Measurements from ENCODE around the gene PTGES3. TPM values are rescaled to one million over a fixed set of nuclear protein-coding genes. Genes with fewer than 3 reads are reported as not detected.
"Not testable (repeated sequence)": the region's sequence is repeated elsewhere in the genome, so short reads cannot be mapped to it uniquely, and the experiment has no call there.

The PTGES3 gene
- total RNA-seq, 1 donor: 96.7 TPM

- no peak overlapping the region for H3K4me3 ChIP-seq (ENCODE audit: low read depth, low read length)
- DNase-seq (ENCODE audit: low read depth): no peak
- no peak for TF ChIP-seq CTCF (IDR thresholded peaks at IDR 0.05; ENCODE audit: insufficient read depth, low read depth, low read length)
These were observed 26.4 kb upstream of the PTGES3 start for GRCh38 chr12:56714431-56714929.

DNA sequence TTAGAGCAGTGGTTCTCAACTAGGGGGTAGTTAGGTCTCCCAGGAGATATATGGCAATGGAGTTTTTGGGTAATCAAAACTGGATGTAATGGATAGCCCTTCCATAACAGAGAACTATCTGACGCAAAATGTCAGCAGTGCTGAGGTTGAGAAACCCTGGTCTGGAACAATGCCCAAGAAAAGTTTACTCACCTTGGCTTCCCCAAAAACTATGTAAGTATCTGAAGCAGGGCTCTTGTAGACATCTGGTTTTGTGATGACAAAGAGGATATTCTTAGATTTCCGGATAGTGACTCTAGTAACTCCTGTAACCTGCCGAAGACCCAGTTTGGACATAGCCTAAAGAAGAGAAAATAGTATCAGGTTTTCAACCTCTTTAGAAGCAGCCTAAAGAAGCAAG, 25.3 kb upstream of the PTGES3 start:
- no peak for TF ChIP-seq CTCF (IDR thresholded peaks at IDR 0.05; ENCODE audit: insufficient read depth, low read depth, low read length)
- H3K4me3 ChIP-seq (ENCODE audit: low read depth, low read length): no peak overlapping the region
- no peak for DNase-seq (ENCODE audit: low read depth)

- TF ChIP-seq CTCF (IDR thresholded peaks at IDR 0.05; ENCODE audit: insufficient read depth, low read depth, low read length): no peak
- no peak overlapping the region for H3K4me3 ChIP-seq (ENCODE audit: low read depth, low read length)
- no peak for DNase-seq (ENCODE audit: low read depth)
These were observed 21.8 kb upstream of the PTGES3 start for GRCh38 chr12:56709759-56710376.

- DNase-seq (ENCODE audit: low read depth); H3K4me3 ChIP-seq (ENCODE audit: low read depth, low read length): not testable (repeated sequence)
These were observed 16.4 kb upstream of the PTGES3 start for GRCh38 chr12:56704522-56704921.

DNA sequence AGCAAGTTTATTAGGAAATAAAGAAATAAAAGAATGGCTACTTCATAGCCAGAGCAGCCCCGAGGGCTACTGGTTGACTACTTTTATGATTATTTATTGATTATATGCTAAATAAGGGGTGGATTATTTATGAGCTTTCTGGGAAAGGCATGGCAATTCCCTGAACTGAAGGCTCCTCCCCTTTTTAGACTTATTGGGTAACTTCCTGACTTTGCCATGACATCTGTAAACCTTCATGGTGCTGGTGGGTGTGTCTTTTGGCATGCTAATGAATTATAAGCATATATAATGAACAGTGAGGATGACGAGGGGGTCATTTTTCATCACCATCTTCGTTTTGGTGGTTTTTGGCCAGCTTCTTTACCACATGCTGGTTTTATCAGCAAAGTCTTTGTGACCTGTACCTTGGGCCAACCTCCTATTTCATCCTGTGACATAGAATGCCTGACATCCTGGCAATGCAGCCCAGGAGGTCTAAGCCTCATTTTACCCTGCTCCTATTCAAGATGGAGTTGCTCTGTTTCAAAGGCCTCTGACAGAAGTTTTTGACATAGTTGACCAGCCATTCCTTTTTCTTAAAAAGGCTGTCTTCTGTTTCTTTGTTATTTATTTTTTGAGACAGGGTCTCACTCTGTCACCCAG, 11.1 kb upstream of the PTGES3 start:
- TF ChIP-seq CTCF (IDR thresholded peaks at IDR 0.05; ENCODE audit: insufficient read depth, low read depth, low read length): no peak
- H3K4me3 ChIP-seq (ENCODE audit: low read depth, low read length): no peak overlapping the region
- DNase-seq (ENCODE audit: low read depth): no peak

- no peak for DNase-seq (ENCODE audit: low read depth)
- no peak for TF ChIP-seq CTCF (IDR thresholded peaks at IDR 0.05; ENCODE audit: insufficient read depth, low read depth, low read length)
- no peak overlapping the region for H3K4me3 ChIP-seq (ENCODE audit: low read depth, low read length)
These were observed 7.4 kb upstream of the PTGES3 start for GRCh38 chr12:56695327-56696101.

DNA sequence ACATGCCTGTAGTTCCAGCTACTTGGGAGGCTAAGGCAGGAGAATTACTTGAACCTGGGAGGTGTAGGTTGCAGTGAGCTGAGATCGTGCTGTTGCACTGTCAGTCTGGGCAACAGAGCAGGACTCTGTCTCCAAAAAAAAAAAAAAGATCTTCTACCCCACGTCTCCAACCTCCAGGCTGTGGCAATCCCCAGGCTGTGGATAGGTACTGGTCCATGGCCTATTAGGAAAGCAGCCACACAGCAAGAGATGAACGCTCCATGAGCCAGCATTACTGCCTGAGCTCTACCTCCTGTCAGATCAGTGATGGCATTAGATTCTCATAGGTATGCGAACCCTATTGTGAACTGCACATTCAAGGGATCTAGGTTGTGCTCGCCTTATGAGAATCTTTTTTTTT, 6.1 kb upstream of the PTGES3 start:
- no peak for DNase-seq (ENCODE audit: low read depth)
- H3K4me3 ChIP-seq (ENCODE audit: low read depth, low read length): no peak overlapping the region
- TF ChIP-seq CTCF (IDR thresholded peaks at IDR 0.05; ENCODE audit: insufficient read depth, low read depth, low read length): no peak
